Liver (tissue), 9 donors: ENCODE results near the gene TTYH3. TPM values are rescaled to one million over a fixed set of nuclear protein-coding genes. Genes with fewer than 3 reads are reported as not detected.

ENCODE experiments used
- DNase-seq: peaks from one replicate; pipeline ENCODE4 v3.0.0-alpha.2; 2017; ENCODE audit warnings: low spot score
- H3K27ac ChIP-seq, 2 donors: one replicate each; pipeline ENCODE4 v1.7.0; 2013; ENCODE audit warnings: inconsistent platforms in 2 of 2, low read length in 2 of 2, control low read depth in 1 of 2, low read depth in 1 of 2, mild to moderate bottlenecking in 1 of 2
- H3K27me3 ChIP-seq, 4 donors: one replicate each; pipeline versions ENCODE4 v1.6.1 to v1.7.0; 2013; ENCODE audit warnings: low read length in 3 of 4, inconsistent platforms in 1 of 4, mild to moderate bottlenecking in 1 of 4, moderate library complexity in 1 of 4; ENCODE audit not compliant: control insufficient read depth in 4 of 4, insufficient read depth in 4 of 4
- H3K36me3 ChIP-seq, 4 donors: one replicate each; pipeline versions ENCODE4 v1.6.1 to v1.7.0; 2013; ENCODE audit warnings: low read length in 3 of 4, mild to moderate bottlenecking in 3 of 4, low read depth in 1 of 4, moderate library complexity in 1 of 4; ENCODE audit not compliant: control insufficient read depth in 4 of 4, insufficient read depth in 3 of 4
- H3K4me1 ChIP-seq, 4 donors: one replicate each; pipeline versions ENCODE4 v1.6.1 to v1.7.0; 2013; ENCODE audit warnings: low read length in 3 of 4, mild to moderate bottlenecking in 3 of 4, moderate library complexity in 1 of 4; ENCODE audit not compliant: control insufficient read depth in 4 of 4, insufficient read depth in 4 of 4
- H3K4me3 ChIP-seq, 3 donors: one replicate each; pipeline versions ENCODE4 v1.6.1 to v1.7.0; 2013; ENCODE audit warnings: low read length in 3 of 3, control low read depth in 1 of 3, low read depth in 1 of 3, mild to moderate bottlenecking in 1 of 3
- H3K9ac ChIP-seq, 2 donors: one replicate each; pipeline ENCODE4 v1.7.0; 2013; ENCODE audit warnings: low read length in 2 of 2, mild to moderate bottlenecking in 2 of 2, moderate library complexity in 2 of 2, control low read depth in 1 of 2, low read depth in 1 of 2
- H3K9me3 ChIP-seq, 4 donors: one replicate each; pipeline versions ENCODE4 v1.6.1 to v1.7.0; 2013; ENCODE audit warnings: low read length in 3 of 4; ENCODE audit not compliant: control insufficient read depth in 4 of 4
- EGR1 ChIP-seq, 2 donors: IDR thresholded peaks; 2 replicates each; pipeline ENCODE4 v1.6.1; 2016 to 2018; ENCODE audit warnings: antibody characterized with exemption in 2 of 2, low read depth in 2 of 2
- FOXA1 ChIP-seq: IDR thresholded peaks from 2 replicates; pipeline ENCODE4 v1.6.1; 2016; ENCODE audit warnings: antibody characterized with exemption
- FOXA2 ChIP-seq: IDR thresholded peaks from 2 replicates; pipeline ENCODE4 v1.6.1; 2016; ENCODE audit warnings: antibody characterized with exemption
- GABPA ChIP-seq, 2 donors: IDR thresholded peaks in 1 of 2; conservative IDR thresholded peaks in 1 of 2; 2 replicates each; pipeline ENCODE4 v1.6.1; 2016; ENCODE audit warnings: antibody characterized with exemption in 2 of 2, mild to moderate bottlenecking in 1 of 2, moderate library complexity in 1 of 2
- HNF4A ChIP-seq, 2 donors: conservative IDR thresholded peaks; 2 replicates each; pipeline ENCODE4 v1.6.1; 2016; ENCODE audit warnings: antibody characterized with exemption in 2 of 2, mild to moderate bottlenecking in 2 of 2
- HNF4G ChIP-seq: IDR thresholded peaks from 2 replicates; pipeline ENCODE4 v1.6.1; 2016; ENCODE audit warnings: antibody characterized with exemption
- JUND ChIP-seq, 2 donors: IDR thresholded peaks; 2 replicates each; pipeline ENCODE4 v1.6.1; 2016; ENCODE audit warnings: antibody characterized with exemption in 2 of 2
- MAX ChIP-seq: IDR thresholded peaks from 2 replicates; pipeline ENCODE4 v1.6.1; 2016; ENCODE audit warnings: antibody characterized with exemption
- NR2F2 ChIP-seq: IDR thresholded peaks from 2 replicates; pipeline ENCODE4 v1.6.1; 2016; ENCODE audit warnings: antibody characterized with exemption
- RAD21 ChIP-seq, 2 donors: IDR thresholded peaks; 2 replicates each; pipeline ENCODE4 v1.6.1; 2016; ENCODE audit warnings: antibody characterized with exemption in 2 of 2, mild to moderate bottlenecking in 2 of 2
- REST ChIP-seq: IDR thresholded peaks from 2 replicates; pipeline ENCODE4 v1.6.1; 2016; ENCODE audit warnings: antibody characterized with exemption, mild to moderate bottlenecking
- SP1 ChIP-seq: IDR thresholded peaks from 2 replicates; pipeline ENCODE4 v1.6.1; 2018; ENCODE audit warnings: antibody characterized with exemption, mild to moderate bottlenecking
- TAF1 ChIP-seq: conservative IDR thresholded peaks from 2 replicates; pipeline ENCODE4 v1.6.1; 2016; ENCODE audit warnings: antibody characterized with exemption, mild to moderate bottlenecking
- YY1 ChIP-seq: IDR thresholded peaks from 2 replicates; pipeline ENCODE4 v1.6.1; 2016; ENCODE audit warnings: antibody characterized with exemption, mild to moderate bottlenecking
- ZBTB33 ChIP-seq: IDR thresholded peaks from 2 replicates; pipeline ENCODE4 v1.6.1; 2016; ENCODE audit warnings: antibody characterized with exemption
- WGBS: extraction: QIAGEN DNeasy Blood & Tissue Kit; methylation state at CpG from one replicate; pipeline ENCODE4 v1.1.7; 2013; 5-methylcytosine and 5-hydroxymethylcytosine counted together
- polyA plus RNA-seq, 2 donors: library from polyadenylated mRNA; stranded (reverse) in 1 of 2; unstranded in 1 of 2; fragments of 200-250 nt in 1 of 2; fragments of >200 nt in 1 of 2; fragmentation: Nextera tagmentation in 1 of 2; extraction: Ambion mirVana in 1 of 2; gene quantifications; one replicate each; pipeline versions ENCODE4 v1.2.1 to v1.2.3, GENCODE V29; 2013 to 2015
- total RNA-seq, 2 donors: library from RNA; depleted of rRNA; stranded (reverse); fragments of >200 nt; gene quantifications; one replicate each; pipeline ENCODE4 v1.2.3, GENCODE V29; 2014
- TF ChIP-seq, protein P1 (sequence below): fragments of 150-350 bp; IDR thresholded peaks from 2 replicates; pipeline ENCODE4 v1.5.1; 2017; ENCODE audit warnings: improper control_type of control experiment, low read depth, low read length; ENCODE audit not compliant: missing input control
- TF ChIP-seq, protein P2 (sequence below): IDR thresholded peaks from 2 replicates; pipeline ENCODE4 v1.6.1; 2016; ENCODE audit warnings: antibody characterized with exemption
- donor health status: healthy.
- donor health status: healthy.
- donor health status: healthy.
- donor health status: healthy.
- donor health status: healthy.

The TTYH3 gene
- total and polyA plus RNA-seq, 4 donors = 8.2 to 19.6 (median 17.4) TPM

DNA sequence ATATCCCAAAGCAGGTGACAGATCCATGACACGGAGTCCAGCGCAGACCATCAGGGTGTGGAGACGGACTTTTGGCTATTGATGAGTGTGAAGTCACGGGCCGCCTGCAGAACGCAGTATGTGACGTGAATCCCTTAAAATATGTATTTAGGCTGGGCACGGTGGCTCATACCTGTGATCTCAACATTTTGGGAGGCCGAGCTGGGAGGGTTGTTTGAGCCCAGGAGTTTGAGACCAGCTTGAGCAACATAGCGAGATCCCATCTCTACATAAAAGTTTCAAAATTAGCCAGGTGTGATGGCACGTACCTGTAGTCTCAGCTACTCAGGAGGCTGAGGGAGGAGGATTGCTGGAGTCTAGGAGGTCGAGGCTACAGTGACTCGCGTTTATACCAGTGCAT is 54.3 kb downstream of the TTYH3 start:
- TF ChIP-seq NR2F2 (no peak), JUND (IDR thresholded peaks at IDR 0.05) (no peak), FOXA2 (no peak), SP1 (no peak), YY1 (no peak), TAF1 (no peak), ZBTB33 (no peak), REST (no peak), EGR1 (IDR thresholded peaks at IDR 0.05; ENCODE audit: low read depth in 2 of 2) (no peak), HNF4G (no peak), GABPA (IDR thresholded peaks at IDR 0.05 in 1 of 2, conservative IDR thresholded peaks at IDR 0.05 in 1 of 2) (no peak), MAX (no peak), RAD21 (IDR thresholded peaks at IDR 0.05) (no peak), FOXA1 (no peak)
- TF ChIP-seq, protein P1, sequence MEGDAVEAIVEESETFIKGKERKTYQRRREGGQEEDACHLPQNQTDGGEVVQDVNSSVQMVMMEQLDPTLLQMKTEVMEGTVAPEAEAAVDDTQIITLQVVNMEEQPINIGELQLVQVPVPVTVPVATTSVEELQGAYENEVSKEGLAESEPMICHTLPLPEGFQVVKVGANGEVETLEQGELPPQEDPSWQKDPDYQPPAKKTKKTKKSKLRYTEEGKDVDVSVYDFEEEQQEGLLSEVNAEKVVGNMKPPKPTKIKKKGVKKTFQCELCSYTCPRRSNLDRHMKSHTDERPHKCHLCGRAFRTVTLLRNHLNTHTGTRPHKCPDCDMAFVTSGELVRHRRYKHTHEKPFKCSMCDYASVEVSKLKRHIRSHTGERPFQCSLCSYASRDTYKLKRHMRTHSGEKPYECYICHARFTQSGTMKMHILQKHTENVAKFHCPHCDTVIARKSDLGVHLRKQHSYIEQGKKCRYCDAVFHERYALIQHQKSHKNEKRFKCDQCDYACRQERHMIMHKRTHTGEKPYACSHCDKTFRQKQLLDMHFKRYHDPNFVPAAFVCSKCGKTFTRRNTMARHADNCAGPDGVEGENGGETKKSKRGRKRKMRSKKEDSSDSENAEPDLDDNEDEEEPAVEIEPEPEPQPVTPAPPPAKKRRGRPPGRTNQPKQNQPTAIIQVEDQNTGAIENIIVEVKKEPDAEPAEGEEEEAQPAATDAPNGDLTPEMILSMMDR = no peak
- TF ChIP-seq, protein P2, sequence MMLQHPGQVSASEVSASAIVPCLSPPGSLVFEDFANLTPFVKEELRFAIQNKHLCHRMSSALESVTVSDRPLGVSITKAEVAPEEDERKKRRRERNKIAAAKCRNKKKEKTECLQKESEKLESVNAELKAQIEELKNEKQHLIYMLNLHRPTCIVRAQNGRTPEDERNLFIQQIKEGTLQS = no peak
- Histone ChIP-seq H3K9me3 (no peaks in the 10 kb centered on the region), H3K9ac (no peak overlapping the region), H3K27me3 (peaks cover 0 to 2% (median 0%) of the 10 kb centered on the region in 4 donors), H3K4me1 (peaks cover 2 to 13% (median 5%) of the 10 kb centered on the region in 4 donors), H3K4me3 (no peak overlapping the region), H3K36me3 (no peaks in the 10 kb centered on the region), H3K27ac (no peak overlapping the region)
- 91% methylated on average over 14 of the region's 14 CpGs for WGBS
- no peak for DNase-seq

DNA sequence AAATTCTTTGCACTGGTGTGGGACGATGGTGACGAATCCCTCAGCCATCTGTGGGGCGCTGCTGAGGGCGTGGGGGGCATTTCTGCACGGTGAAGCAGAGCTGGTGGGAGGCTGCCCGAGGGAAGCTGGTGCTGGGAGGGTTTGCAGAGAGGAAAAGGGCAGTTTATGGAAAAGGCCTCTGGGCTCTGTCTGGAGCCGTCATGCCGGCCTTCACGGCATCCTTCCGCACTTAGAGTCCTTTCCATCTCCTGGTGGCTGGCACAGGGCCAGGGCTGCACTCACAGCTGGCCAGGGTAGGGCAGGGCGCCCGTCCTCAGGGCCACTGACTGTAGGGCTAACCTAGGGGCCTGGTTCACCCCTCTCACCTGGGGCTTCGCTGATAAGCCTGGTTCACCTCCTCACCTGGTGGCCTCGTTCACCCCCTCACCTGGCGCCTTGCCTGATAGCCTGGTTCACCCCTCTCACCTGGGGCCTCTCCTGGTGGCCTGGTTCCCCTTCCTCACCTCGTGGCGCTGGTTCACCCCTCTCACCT is 55.6 kb downstream of the TTYH3 start:
- H3K27ac ChIP-seq = no peak overlapping the region
- H3K4me3 ChIP-seq = no peak overlapping the region
- no peaks in the 10 kb centered on the region for H3K9me3 ChIP-seq
- no peak for DNase-seq
- H3K36me3 ChIP-seq = no peaks in the 10 kb centered on the region
- 55% methylated on average over 17 of the region's 17 CpGs for WGBS
- peaks cover 0 to 2% (median 0%) of the 10 kb centered on the region in 4 donors for H3K27me3 ChIP-seq
- no peak overlapping the region for H3K9ac ChIP-seq
- H3K4me1 ChIP-seq = peaks cover 2 to 13% (median 5%) of the 10 kb centered on the region in 4 donors
- TF ChIP-seq RAD21 (IDR thresholded peaks at IDR 0.05) = no peak
- no peak for TF ChIP-seq YY1
- TF ChIP-seq TAF1 = no peak
- no peak for TF ChIP-seq SP1
- TF ChIP-seq FOXA2 = no peak
- no peak for TF ChIP-seq MAX
- TF ChIP-seq NR2F2 = no peak
- no peak for TF ChIP-seq JUND (IDR thresholded peaks at IDR 0.05)
- no peak for TF ChIP-seq HNF4A (conservative IDR thresholded peaks at IDR 0.05)
- no peak for TF ChIP-seq REST
- no peak for TF ChIP-seq FOXA1
- TF ChIP-seq HNF4G = no peak
- TF ChIP-seq, protein P1 = no peak
